ENCODE results near the gene BOLA3.
A peak's percentile ranks its signal among the peaks of the same experiment; 100 is the strongest.
"Not testable (repeated sequence)": the region's sequence is repeated elsewhere in the genome, so short reads cannot be mapped to it uniquely, and the experiment has no call there.

The BOLA3 gene

DNA sequence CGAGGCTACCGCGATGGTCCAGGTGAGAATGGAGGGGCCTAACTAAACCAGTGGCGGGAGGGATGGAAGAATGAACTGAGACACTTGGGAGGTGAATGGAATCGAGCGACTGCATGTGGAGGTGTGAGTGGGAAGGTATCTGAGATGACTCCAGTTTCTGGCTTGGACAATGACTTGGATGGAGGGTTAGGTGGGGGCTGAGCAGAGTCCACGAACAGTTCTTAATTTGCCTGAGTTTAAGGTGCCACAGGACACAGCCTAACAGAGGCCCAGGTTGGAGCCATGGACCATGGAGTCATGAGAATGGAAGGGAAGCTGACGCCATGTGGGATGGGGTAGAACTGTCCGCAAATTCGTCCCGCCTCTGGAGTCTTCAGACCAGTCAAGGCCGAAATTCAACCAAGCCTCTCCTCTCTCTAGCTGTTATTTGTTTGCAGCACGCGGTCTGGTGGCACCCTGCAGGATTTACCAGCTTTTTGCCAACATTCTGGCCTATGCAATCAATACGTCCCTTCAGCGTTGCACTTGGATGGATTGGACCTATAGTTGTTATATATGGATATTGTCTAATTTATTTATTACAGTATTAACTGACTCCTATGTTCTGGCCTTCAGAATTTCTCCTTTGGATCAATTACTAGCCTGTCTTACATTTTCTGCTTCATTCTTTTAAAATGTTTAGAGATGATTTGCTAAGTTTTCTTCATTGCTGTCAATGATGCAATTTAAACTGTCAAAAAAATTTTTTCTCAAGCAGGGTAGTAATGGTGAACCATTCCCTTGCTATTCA, 940 bp upstream of the BOLA3 start:
- no peak for DNase-seq

DNA sequence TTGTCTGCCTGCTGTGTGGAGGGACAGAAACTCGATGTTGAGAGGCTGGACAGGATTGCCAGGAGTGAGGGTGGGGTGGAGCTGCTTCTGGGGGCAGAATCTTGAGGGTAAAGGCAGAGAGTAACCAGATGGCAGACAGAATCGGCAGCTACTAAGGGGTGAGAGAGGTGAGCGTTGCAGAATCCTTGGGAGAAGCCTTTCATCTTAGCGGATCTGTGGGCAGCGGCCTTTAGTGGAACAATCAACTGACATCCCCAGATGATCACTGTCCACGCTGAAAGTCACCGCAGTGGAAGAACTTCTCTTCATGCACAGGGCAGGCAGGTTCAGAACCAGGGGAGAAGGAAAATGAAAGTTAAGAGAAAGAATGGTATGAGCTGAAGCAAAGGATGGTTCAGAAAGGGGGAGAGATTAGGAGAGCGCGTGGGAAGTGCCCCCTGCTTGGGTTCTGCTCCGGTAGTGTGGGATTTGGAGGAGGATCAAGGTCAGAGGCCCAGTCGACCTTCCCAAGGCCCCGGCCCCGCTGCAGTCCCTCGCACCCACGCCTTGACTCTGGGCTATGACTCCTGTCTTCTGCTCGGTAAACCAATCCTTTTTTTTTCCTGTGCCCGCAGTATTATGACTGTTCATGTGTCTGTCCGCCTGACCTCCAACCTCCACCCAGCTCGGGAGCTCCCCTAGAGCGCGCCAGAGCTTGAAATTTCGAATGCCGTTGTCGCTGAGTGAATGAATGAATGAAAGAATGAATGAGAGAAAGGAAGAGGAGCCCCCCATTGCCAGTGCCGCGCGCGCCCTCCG, 584 bp downstream of the BOLA3 start:
- DNase-seq = no peak

DNA sequence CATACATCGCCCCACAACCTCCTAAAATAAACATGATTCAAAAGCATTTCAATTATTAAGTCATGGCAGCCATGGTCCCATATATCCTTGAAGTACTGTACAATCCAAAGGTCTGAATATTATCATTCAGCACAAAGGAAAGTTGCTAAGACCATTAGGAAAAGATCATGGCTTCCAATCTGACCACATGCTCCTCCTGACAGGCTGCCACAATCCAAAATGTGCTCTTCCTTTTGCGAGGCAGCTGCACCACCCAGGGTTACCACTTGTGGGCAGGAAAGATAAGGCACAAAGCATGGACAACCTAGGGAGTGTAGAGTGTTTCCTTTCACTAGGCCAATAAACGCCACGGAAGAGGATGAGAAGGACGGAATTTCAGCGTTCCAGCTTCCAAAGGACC, 5.4 kb downstream of the BOLA3 start:
- DNase-seq = no peak

DNA sequence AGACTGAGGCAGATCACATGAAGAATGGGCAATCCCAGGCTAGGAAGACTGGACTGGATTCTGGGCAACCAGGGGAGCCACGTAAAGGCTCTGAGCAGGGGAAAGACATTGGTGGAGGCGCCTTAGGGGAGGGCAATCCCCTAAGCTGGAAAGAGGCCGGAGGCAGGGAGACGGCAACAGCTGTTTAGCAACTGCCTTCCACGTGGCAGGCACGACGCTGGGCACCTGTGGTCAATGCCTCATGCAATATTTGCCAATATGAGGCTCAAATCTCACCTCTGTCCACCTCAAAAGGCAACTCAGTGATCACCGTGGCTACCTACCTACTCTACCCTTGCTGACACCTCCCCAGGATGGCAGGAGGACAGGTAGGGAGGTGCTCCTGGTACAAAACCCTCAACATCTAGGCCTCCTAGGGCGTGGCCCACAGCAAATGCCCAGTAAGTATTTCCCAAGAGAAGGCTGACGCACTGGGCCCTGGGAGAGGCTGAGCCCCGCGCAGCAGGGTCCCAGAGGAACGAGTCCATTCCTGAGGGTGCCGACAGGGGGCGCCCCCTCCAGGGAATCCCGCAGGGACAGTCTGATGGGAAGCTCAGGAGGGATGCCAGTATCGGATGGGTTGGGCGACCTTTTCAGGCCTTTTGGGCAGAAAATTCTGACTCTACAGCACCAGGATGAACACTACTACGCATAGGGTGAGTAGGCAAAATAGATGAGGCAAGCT, 8.9 kb downstream of the BOLA3 start:
- DNase-seq = no peak

DNA sequence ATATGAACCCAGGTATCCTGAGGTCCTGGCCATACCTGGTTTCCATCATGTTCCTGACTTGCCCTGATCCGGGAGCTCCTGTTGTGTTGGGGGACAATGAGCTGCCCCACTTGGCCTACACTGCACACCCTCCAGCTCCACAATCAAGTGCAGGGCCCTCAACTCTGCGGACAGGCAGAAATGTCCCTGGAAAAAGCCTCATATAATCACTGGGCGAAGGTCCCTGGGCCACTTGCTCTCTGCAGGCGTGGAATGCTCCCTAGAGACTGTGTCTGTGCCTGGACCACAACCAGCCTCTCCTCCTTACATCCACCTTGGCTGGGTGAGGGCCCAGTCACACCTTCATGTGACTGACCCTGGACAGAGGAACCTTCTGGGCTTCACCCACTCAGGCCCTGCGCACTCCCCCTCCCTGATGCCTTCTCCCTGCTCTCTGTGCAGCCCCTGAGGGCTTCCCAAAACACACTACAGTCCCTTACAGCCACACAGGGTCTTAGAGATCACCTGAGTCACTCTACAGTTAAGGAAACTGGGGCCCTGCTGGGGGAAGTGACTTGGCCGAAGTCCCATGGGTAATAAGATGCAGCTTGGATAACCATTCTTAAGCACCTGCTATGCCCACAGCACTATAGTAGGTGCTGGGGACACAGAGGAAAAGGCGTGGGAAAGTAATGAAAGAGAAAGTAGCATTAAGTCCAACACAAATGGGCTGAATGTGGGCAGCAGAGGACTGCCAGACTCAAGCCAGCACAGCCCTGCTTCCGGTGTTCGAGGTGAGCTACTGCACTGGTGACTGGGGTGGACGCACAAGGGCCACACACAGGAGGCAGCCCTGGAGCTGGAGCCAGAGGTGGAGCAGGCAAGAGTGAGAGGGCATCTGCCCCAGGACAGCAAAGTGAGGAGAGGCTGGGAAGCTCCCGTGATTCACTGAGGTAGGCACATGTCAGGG, 9.8 kb downstream of the BOLA3 start:
- DNase-seq = no peak

DNA sequence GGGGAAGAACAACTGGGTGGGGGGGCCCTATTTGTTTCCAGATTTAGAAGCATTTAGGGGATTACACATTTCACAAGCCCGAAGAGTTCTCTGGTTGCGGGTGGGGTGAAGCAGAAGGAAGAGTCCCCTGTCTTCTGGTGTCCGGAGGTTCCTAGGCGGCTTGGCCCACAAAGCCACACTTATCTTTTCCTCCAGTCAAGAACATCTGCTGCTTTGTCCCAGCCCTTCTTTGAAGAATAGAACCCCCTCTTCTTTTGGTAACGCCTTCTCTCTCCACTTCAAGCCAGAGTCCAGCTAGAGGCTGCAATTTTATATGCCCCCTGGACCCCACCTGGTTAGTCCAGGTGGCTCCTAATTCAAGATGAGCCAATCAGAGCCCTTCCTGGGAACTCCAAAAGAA, 15.8 kb downstream of the BOLA3 start:
- DNase-seq = no peak

DNA sequence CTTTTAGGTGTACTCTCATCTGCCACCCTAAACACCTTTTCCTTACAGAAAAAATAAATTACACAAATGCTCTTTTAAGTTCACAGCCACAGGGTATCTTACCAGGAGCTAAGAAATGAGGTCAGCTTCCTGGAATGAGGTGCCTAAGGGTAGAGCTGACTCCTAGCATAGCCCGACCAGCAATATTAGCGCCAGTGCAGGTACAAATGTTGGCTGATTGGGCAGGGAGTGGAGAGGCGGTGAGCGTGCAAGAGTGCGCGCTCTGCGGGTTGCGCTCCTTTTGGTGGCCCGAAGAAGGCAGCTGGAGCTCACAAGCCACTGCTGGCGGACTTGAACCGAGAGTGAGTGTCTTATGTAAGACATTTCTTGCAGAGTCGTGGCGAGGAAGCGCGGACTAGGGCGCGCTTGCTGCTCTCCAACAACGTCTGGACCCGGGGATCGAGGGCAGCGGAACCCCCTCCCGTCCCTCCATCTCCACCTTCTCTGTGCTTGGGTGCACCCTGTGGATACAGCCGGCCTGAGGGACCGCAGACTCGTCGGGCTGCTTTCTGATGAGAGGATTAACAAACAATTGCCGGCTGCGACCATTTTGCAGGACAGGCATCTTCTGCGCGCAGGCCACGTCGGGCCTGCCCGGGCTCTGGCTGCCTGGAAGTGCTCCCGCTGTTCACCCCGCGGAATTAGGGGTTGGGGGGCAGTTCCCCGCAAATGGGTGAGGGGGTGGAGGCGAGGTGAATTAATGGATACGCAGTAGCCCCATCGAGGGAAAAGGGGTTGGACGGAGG, 17.3 kb downstream of the BOLA3 start:
- no peak for DNase-seq

DNA sequence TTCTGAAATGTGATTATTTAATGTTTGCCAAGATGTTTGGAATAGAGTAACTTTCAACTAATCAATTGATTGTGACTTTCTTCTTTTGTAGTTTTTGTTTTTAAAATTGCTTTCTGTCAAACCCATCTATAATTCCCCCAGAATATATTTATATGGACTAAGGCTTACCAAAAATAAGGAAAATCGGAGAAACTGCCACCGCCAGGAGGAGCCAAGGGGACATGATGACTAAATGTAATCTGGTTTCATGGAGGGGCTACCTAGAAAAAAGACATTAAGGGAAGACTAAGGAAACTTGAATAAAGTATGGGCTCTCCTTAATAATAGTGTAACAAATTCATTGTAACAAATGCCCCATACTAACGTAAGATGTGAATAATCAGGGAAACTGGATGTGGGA, 19.5 kb downstream of the BOLA3 start:
- DNase-seq = no peak

DNA sequence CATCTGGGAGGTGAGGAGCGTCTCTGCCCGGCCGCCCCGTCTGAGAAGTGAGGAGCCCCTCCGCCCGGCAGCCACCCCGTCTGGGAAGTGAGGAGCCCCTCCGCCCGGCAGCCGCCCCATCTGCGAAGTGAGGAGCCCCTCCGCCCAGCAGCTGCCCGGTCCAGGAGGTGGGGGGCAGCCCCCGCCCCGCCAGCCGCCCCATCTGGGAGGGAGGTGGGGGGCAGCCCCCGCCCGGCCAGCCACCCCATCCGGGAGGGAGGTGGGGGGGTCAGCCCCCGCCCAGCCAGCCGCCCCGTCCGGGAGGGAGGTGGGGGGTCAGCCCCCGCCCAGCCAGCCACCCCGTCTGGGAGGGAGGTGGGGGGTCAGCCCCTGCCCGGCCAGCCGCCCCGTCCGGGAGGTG, 23.8 kb downstream of the BOLA3 start:
- DNase-seq = not testable (repeated sequence)

DNA sequence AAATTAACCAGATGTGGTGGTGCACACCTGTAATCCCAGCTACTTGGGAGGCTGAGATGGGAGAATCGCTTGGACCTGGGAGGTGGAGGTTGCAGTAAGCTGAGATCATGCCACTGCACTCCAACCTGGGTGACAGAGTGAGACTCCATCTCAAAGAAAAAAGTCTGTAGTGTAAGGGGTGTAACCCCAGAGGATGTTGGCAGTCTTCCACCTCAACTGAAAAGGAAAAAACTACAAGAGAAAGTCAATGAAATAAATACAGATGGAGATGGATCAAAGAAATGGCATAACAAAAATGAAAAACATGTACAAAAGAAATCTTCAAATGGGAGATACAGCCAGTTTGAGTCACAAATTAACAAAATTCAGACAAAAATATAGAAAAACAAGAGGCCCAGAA, 25.9 kb downstream of the BOLA3 start:
- not testable (repeated sequence) for DNase-seq

DNA sequence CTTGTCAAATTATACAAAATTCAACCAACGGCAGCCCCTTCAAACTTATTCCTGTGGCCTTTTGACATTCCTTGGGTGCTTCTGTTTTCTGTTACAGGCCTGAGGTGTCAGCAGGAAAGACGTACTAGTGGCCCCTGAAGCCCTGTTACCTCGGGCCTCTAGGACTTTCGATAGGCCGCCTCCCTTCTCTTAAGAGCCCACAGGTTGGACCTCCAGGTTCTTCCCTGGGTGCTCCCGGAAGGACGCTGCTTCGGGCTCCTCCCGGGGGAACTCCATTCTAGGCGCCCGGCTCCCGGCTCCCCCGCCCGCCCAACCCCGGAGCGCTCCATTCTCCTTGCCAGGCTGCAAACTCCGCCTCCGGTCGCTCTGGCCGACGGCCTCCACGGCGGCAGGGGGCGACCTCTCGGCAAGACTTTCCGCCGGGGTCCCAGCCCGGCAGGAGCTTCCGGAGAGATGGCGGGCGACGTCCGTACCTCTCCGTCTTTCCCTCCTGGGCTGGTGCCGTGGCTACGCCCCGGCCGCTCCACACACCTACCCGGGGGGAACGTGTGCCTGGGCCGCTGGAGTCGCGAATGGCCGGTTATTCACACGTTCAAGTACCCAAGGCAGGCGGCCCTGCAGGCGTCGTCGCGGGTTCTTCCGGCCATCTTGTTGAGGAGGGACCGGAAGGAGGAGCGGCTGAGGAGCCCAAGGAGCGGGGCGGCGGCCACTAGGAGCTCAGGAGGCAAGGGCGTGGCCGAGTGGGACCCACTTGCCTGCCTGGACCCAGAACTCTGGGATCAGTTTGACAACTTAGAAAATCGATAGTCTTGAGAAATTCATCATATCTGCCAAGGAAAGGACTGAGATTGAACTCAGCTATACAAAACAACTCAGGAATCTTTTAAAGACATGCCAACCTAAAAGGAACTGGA, 27.5 kb downstream of the BOLA3 start:
- DNase-seq = peak; percentile 89

DNA sequence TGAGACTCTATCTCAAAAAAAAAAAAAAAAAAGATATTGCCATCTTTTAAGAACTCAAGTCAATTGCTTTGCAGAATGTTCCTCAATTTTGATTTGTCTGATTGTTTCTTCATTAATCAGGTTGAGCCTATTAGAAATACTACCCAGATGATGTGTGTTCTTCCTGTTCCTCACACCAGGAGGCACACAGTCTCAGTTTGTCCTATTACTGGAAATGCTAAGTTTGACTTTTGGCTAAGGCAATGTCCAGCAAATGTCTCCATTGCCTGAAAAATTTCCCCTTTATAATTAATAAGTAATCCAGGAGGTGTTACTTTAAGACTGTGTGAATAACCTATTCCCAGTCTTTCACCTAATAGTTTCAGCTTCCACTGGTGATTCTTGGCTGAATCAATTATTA, 28.4 kb downstream of the BOLA3 start:
- no peak for DNase-seq

DNA sequence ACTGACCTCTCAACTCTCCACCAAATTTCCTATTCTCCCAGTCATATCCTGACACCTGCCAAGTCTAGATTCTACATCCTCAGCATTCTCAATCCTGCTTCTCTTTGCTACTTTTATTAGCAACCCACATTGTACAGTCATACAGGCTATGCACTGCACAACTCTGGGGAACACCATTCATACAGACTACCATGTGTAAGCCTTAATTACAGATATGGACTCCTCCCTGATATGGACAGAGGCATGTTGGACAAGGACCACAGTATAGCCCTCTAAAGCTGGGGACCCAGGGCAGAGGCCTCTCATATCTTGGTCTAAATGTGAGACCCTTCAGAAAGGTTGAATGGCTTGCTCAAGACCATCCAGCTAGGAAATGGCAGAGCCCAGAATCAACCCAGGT, 36.3 kb downstream of the BOLA3 start:
- no peak for DNase-seq

DNA sequence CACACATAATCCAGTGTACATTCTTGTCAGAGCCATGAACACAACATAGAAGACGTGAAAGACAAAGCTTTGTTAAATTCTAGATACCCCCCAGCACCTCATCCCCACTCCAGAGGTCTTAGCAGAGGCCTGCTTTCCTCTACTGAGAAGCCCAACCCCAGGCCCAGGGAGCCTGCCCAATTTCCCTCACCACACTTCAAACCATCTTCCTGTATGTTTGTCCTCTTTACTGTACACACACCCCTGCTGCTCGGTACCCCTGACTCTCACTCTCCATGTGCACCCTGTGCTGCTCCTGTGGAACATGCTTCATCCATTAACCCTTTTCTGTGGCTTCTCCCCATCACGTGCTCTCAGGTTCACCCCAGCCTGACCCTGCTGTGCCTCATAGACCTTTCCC, 37.2 kb downstream of the BOLA3 start:
- no peak for DNase-seq

DNA sequence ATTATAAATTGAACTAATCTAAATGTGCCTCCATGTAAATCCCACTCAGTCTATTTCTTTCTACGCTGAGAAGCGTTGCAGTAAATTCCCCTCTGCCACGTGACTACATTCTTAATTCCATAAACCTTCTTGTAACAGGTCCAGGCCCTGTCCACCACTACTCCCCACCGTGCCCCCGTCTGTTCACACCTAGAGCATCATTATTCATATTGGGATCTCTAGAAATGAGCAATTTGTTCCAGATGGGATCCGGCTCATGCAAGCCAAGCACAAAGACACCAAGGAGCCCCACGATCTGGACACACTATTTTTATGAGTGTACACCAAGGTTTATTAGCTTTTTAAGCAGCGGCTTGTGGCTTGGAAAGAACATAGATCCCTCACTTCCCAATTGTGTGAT, 38.2 kb downstream of the BOLA3 start:
- no peak for DNase-seq

DNA sequence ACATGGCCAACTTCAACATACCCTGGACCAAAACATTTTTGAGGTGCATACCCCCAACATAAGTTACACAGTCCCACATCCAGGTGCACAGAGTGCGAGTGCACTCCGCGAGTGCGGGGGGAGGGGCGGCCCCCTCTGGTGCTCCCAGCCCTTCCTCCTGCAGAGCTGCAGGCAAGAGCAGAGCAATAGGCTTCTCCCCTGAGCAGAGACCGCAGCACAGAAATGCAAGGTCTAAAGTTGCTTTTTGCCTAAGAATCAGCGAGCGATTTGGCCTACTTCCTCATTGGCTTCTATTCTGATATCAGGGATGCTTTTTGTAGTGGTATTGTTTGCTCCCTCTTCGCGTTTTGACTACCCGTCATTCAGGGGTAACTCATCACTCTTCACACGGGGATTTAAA, 40.6 kb downstream of the BOLA3 start:
- DNase-seq = no peak

DNA sequence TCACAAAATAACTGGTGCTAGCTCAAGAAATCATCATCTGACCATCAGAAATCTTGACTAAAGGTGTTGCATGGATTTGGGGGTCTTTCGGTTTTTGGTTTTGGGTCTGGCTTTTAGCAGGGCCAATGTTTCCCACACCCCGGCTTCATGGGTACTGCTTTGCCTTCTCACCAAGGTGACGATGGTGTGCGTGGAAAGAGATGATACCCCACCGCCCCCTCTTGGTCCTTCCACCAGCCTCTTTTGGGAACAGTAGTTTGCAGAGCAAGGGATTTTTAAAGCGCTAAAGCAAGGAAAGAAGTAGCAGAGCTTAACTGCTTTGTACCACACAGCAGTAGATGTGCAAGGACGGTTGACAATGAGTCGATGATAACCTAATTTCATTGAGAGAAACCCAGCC, 42.3 kb downstream of the BOLA3 start:
- DNase-seq = no peak

DNA sequence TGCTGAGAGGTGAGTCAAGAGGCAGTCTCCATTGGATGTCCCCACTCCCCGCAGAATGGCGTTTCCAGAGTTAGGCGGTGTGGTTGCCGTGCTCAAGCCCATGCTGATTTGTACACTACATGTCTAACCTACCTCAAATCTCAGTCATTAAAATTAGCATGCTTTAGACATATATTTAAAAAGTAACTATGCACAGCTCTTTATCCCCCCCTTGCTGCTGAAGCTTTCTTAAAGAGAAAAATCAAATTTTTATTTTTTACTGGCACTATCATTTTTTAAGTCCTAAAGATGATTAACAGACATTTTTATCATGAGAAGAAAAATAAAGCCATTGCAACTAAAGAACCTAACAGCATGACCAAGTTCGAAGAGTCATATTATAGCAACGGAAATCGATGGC, 42.9 kb downstream of the BOLA3 start:
- no peak for DNase-seq

DNA sequence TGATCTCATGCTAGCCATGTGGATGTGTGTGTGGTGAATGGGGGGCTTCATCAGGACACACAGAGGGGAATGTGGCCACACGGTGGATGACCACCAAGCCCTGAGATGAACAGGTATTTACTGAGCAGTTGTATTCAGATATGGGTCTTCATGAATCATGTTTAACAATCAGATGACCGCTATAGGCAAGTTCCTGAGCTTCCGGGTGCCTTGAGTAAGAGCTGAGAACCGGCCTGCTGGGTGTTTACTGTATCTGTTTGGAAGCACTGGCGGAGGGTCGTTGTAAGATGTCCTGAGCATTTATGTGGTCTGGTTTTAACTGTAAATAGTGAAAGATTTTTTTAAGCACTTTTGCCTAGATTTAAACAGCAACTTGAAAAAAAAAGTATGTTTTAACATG, 43.9 kb downstream of the BOLA3 start:
- no peak for DNase-seq

DNA sequence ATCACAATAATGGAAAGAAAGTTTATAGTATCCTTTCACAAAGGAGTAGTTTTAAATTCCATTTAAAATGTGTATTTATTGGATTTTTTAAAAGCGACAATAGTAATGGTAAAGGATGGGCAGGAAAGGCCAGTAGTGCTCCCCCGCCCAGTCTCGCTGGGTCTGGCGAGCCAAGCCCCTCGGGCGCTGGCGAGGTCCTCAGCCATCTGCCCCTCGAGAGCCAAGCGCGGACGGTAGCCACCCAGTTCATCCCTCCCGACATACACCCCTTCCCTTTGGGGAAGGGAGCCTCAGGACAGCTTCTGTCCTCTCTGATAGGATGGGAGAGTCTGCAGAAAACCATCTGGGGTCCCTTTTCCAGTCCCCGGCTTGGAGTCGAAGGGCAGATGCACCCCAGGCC, 45.2 kb downstream of the BOLA3 start:
- no peak for DNase-seq

Measured in activated T-cell treated with anti-CD3 and anti-CD28 coated beads, Interleukin-2, amount 50 U/mL, for 1 hour (primary cell).